Camera-type eye (tissue), 1 donor: ENCODE measurements around the gene NR2E3. TPM values are rescaled to one million over a fixed set of nuclear protein-coding genes. Genes with fewer than 3 reads are reported as not detected.

Experiments
- total RNA-seq: library from RNA; depleted of rRNA; stranded (reverse); fragments of >200 nt; gene quantifications from one replicate; pipeline ENCODE4 v1.2.3, GENCODE V29; 2014

The NR2E3 gene
- total RNA-seq = 218 TPM

GRCh38 chr15:71810256-71811035, at the start of gene NR2E3:
NR2E3 (plus strand) TSS chr15:71810554; CDS start chr15:71810744, 190 bp downstream.

